Measurements from ENCODE around the gene SRGAP1. TPM values are rescaled to one million over a fixed set of nuclear protein-coding genes. Genes with fewer than 3 reads are reported as not detected.

The SRGAP1 gene
- 0.10 and 0.12 TPM in 2 replicates for total RNA-seq (2014; rRNA removed; shearing (Covaris generic))

DNA sequence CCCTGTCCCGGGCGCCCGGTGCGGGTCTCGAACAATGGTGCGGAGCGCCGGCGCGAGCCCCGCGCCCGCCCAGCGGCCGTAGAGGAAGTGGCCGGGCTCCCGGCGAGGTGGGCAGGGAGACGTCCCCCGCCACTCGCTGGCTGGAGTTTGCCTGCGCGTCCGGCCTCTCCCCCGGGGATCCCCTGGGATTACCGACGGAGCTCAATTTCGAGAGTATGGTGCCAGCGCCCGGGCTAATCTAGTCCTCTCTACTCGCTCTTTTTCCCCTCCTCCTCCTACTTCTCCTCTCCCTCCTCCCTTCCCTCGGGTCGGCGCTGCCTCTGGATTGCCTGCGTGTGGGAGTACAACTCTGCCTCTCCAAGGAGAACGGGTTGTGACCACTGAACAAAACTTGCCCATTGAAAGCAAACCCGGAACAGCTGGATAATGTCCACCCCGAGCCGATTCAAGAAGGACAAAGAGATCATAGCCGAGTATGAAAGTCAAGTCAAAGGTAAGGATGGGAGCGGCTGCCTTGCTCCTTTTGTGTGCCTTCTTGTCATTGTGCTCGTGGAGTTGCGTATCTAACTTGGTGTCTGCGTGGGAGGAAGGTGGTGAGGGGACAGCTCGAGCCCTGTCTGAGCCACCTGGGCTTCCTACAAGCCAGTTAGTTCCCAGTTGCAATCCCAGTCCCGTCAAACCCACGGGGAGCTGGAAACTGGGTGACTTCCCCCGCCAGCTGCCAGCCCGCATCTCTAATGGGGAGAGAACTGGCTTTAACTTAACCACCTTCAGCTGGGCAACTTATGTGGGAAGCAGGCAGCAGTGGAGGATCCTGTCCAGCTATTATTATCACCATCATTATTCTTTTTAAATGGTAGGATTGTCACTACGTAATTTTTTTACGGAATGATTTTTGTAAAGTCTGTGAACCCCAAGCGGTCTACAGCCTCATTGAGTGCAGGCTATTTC lies at the start of gene SRGAP1:
Gene SRGAP1, plus strand, starts transcription at position 310 of the 951 bp plus-strand sequence. Its CDS starts 117 bp downstream, at position 427.
- in situ Hi-C loops (cut with HindIII; ENCODE audit: low sequenced_read_pairs), result no loop called here
- DNase-seq (ENCODE audit: low spot score), result peak; percentile 60

DNA sequence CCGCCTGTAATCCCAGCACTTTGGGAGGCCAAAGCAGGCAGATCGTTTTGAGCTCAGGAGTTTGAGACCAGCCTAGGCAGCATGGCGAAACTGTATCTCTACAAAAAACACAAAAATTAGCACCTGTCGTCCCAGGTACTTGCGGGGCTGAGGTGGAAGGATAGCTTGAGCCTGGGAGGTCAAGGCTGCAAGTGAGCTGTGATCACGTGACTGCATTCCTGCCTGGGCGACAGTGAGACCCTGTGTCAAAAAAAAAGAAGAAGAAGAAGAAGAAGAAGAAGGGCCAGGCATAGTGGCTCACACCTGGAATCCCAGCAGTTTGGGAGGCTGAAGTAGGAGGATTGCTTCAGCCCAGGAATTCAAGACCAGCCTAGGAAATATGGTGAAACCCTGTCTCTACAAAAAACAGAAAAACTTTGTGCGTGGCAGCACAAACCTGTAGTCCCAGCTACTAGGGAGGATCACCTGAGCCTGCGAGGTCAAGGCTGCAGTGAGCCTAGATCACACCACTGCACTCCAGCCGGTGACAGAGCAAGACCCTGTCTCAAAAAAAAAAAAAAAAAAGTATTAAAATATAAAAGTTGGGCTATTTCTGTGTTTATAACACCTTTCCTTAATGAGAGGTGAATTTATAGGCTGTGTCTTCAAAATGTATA lies 49.3 kb upstream of the SRGAP1 start:
- DNase-seq (ENCODE audit: low spot score), result no peak
- in situ Hi-C loops (cut with HindIII; ENCODE audit: low sequenced_read_pairs), result no loop called here

DNA sequence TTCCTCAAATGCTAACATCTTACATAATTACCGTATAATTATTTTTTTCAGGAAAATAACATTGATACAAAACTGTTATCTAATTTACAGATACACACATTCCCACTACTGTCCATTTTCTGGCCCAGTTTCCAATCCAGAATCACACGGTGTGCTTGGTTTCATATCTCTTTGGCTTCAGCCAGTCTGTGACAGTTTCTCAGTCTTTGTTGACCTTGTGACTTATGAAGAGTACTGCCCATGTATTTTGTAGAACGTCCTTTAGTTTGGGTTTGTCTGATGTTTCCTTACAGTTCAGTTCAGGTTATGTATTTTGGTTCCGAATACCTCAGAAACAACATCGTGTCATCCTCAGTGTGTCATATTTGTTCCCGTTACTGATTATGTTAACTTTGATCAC lies 48.6 kb upstream of the SRGAP1 start:
- DNase-seq (ENCODE audit: low spot score), result no peak
- in situ Hi-C loops (cut with HindIII; ENCODE audit: low sequenced_read_pairs), result no loop called here

DNA sequence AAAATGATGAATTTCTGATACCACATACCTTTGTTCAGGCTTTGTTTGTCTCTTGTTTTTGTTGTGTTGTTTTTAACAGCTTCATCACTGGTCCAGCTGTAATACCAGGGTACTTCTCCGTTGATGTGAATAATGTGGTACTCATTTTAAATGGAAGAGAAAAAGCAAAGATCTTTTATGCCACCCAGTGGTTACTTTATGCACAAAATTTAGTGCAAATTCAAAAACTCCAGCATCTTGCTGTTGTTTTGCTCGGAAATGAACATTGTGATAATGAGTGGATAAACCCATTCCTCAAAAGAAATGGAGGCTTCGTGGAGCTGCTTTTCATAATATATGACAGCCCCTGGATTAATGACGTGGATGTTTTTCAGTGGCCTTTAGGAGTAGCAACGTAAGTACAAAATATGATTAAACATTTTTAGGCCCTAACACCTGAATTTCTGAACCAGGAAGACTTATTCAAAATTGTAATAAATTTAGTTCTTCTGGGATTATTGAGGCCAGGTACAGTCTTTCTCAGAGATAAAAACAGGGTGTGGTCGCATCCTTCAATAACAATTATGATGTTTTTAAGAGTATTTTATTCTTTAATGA lies 42.4 kb upstream of the SRGAP1 start:
- in situ Hi-C loops (cut with HindIII; ENCODE audit: low sequenced_read_pairs), result loop anchor here (25.0 kb wide), 1 partner anchor 460 kb away; no protein-coding TSS in a partner anchor

DNA sequence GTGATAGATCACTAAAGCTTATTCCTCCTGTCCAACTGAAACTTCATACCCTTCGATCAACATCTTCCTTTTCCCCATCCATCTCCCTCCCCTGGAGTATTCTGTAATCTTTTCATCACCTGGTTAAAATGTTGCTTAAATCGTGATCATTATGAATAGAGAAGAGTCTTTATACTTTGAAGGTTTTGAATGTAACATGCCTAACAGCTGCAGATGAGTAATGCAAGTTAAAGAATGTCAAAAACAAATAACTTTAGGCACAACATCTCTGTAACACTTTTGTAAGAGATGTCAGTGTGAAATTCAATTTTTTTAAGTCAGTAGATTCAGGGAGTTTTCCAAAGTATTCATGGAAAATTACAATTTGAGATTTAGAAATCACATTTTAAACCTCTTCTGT lies 39.8 kb upstream of the SRGAP1 start:
- no peak for DNase-seq (ENCODE audit: low spot score)
- in situ Hi-C loops (cut with HindIII; ENCODE audit: low sequenced_read_pairs), result loop anchor here (25.0 kb wide), 1 partner anchor 458 kb away; no protein-coding TSS in a partner anchor

More for the DNA sequence above, 42.4 kb upstream of the SRGAP1 start:
- DNase-seq (ENCODE audit: low spot score), result peak; percentile 49

DNA sequence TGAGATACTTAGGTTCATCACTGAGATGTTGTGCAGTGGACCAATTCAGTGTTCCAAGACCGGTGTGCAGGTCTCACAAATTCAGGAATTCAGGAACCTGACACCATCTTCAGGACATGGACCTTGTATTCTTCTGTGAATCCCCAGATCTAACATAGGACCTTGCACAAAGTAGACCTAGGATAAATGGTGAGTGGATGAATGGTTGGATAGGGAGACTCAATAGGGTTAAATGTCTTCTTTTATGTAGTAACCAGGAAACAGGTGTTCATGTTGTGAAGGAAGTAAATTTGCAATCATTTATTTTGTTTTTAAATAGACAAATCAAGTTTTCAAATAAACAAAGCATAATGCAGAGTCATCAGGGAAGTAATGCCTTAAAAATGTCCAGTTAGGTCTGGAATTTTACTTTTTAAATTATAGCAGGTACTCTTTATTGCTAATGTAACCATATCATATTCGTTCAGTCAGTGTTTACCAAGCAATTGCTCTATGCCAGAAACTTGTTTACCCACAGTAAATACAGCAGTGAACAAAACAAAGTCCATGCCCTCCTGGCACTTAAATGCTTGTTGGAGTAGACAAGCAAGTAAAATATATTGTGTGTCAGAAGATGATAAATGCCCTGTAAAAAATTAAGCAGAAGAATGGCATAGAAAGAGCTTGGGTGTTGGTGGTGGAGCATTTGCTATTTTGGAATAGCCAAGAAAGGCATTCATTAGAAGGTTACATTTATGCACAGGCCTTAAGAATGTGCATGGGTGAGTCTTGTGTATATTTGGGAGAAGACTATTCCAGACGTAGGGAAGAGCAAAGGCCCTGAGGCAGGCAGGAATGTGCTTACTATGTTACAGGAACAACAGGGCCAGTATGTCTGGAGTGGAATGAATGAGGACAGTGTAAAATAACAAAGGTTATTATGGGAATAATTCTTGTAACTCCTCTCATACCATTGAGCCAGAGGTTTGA lies 38.5 kb upstream of the SRGAP1 start:
- no peak for DNase-seq (ENCODE audit: low spot score)

DNA sequence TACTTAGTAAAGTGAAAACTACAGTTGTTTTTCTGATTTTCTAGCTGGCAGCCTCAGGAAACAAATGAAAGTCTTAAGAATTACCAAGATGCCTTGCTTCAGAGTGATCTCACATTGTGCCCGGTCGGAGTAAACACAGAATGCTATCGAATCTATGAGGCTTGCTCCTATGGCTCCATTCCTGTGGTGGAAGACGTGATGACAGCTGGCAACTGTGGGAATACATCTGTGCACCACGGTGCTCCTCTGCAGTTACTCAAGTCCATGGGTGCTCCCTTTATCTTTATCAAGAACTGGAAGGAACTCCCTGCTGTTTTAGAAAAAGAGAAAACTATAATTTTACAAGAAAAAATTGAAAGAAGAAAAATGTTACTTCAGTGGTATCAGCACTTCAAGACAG lies 35.9 kb upstream of the SRGAP1 start:
- DNase-seq (ENCODE audit: low spot score), result no peak
- in situ Hi-C loops (cut with HindIII; ENCODE audit: low sequenced_read_pairs), result loop anchor here (25.0 kb wide), 1 partner anchor 454 kb away; no protein-coding TSS in a partner anchor

More for the DNA sequence above, 38.5 kb upstream of the SRGAP1 start:
- in situ Hi-C loops (cut with HindIII; ENCODE audit: low sequenced_read_pairs), result loop anchor here (25.0 kb wide), 1 partner anchor 456 kb away; no protein-coding TSS in a partner anchor

DNA sequence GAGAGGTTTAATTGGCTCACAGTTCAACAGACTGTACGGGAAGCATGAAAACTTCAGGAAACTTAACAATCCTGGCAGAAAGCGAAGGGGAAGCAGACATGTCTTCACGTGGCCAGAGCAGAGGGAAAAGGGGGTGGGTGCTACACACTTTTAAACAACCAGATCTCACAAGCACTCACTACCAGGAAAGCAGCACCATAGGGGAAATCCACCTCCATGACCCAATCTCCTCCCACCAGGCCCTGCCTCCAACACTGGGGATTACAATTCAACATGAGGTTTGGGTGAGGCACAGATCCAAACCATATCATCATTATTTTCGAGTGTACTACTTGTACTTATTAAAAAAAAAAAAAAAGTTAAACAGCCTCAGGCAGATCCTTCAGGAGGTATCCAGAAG lies 34.9 kb upstream of the SRGAP1 start:
- DNase-seq (ENCODE audit: low spot score), result no peak
- in situ Hi-C loops (cut with HindIII; ENCODE audit: low sequenced_read_pairs), result loop anchor here (25.0 kb wide), 1 partner anchor 453 kb away; no protein-coding TSS in a partner anchor

DNA sequence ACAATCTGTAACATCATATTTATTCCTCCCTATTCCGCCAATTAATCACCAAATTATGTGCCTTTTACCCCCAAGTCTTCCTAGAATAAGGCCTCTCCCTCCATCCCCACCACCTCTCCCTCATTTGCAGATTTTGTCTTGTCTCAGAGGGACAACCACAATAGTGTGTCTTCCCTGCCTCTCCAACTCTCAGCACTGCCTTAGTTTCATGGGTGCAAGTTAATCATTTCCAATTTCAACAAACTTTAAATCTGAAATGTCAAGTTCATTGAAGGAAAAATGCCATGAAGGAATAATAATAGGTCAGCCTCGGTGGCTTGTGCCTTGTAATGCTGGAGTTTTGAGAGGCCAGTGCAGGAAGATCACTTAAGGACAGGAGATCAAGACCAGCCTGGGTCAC lies 33.2 kb upstream of the SRGAP1 start:
- no peak for DNase-seq (ENCODE audit: low spot score)
- in situ Hi-C loops (cut with HindIII; ENCODE audit: low sequenced_read_pairs), result loop anchor here (25.0 kb wide), 1 partner anchor 451 kb away; no protein-coding TSS in a partner anchor

DNA sequence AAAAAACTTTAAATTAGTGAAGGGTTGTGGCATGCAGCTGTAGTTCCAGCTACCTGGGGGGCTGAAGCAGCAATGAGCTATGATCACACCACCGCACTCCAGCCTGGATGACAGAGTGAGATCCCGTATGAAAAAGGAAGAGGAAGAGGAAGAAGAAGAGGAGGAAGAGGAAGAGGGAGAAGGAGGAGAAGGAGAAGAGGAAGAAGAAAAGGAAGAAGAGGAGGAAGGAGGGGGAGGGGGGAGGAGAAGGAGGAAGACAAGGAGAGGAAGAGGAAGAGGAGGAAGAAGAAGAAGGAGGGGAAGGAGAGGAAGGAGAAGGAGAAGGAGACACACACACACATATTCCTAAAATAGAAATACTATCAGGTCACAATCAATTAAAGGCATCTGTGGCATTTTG lies 32.7 kb upstream of the SRGAP1 start:
- DNase-seq (ENCODE audit: low spot score), result no peak
- in situ Hi-C loops (cut with HindIII; ENCODE audit: low sequenced_read_pairs), result loop anchor here (25.0 kb wide), 1 partner anchor 451 kb away; no protein-coding TSS in a partner anchor

DNA sequence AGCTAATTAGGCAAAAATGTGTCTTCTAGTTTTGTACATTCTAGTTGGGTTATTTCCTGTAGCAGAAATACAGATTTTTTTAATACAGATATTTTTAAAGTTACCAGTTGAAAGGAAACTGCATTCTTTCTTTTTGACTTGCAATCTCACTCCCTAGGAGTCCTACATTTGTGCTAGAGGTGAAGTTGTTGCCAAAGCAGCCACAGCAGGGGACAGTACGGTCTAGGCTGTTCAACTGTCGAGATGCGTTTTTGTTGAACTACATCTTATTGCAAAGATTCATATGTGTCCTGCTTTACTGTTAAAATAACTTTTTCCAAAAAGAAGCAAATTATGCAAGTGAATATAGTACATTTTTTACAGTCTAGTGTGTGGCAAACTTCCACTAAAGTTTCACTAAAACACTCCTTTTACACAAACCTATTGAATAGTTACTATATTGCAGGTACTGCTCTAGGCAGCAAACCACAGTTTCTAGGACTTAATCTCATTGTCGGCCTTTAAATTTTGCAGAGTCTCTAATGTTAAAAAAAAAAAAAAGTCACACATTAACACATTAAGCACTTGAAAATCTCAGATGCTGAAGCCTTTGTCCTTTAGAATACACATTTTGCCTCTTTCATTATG lies 30.2 kb upstream of the SRGAP1 start:
- in situ Hi-C loops (cut with HindIII; ENCODE audit: low sequenced_read_pairs), result loop anchor here (25.0 kb wide), 1 partner anchor 448 kb away; no protein-coding TSS in a partner anchor
- DNase-seq (ENCODE audit: low spot score), result no peak

DNA sequence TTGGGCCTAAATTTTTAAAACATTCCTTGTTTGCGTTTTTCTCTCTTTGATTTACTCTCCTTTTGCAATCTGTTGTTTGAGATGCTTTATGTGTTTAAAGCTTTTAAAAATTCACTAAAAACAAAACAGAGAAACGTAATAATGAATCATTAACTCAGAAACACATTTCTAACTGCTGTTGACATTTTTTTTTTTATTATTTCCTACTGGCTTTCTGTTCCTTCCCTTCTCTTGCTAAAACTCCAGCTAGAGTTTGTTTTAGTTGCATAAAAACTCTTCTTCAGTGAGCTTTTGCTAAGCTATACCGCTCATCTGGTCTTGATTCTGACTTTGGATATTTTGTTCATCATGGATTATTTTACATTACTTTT lies 29.0 kb upstream of the SRGAP1 start:
- in situ Hi-C loops (cut with HindIII; ENCODE audit: low sequenced_read_pairs), result loop anchor here (25.0 kb wide), 1 partner anchor 447 kb away; no protein-coding TSS in a partner anchor

DNA sequence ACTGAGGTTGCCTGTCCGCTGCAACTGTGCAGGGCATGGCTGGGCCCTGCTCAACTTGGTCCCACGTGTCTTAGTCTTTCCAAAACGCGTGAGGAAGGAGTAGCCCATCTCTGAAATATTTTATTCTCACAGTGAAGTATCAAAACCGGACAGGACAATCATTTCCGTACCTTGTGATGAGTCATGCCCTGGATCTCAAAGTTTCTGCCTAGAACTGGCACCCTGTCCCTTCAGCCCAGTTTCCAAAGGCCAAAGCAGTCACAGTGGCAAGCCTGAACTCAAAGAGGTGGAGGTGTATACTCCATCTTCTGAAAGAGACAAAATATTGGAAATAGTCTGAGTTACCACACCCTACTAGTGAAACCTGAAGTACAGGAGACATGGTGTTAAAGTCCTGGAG lies 28.5 kb upstream of the SRGAP1 start:
- in situ Hi-C loops (cut with HindIII; ENCODE audit: low sequenced_read_pairs), result loop anchor here (25.0 kb wide), 1 partner anchor 446 kb away; no protein-coding TSS in a partner anchor
- no peak for DNase-seq (ENCODE audit: low spot score)

More for the DNA sequence above, 29.0 kb upstream of the SRGAP1 start:
- DNase-seq (ENCODE audit: low spot score), result no peak

DNA sequence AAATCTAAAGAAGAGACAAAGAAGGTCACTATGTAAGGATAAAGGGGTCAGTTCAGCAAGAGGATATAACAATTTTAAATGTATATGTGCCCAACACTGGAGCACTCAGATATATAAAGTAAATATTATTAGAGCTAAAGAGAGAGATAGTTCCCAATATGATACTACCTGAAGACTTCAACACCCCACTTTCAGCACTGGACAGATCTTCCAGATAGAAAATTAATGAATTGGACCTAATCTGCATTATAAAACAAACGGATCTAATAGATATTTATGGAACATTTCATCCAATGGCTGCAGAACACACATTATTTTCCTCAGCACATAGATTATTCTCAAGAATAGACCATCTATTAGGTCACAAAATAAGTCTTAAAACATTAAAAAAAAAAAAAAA lies 24.1 kb upstream of the SRGAP1 start:
- in situ Hi-C loops (cut with HindIII; ENCODE audit: low sequenced_read_pairs), result loop anchor here (25.0 kb wide), 1 partner anchor 442 kb away; no protein-coding TSS in a partner anchor
- DNase-seq (ENCODE audit: low spot score), result no peak

DNA sequence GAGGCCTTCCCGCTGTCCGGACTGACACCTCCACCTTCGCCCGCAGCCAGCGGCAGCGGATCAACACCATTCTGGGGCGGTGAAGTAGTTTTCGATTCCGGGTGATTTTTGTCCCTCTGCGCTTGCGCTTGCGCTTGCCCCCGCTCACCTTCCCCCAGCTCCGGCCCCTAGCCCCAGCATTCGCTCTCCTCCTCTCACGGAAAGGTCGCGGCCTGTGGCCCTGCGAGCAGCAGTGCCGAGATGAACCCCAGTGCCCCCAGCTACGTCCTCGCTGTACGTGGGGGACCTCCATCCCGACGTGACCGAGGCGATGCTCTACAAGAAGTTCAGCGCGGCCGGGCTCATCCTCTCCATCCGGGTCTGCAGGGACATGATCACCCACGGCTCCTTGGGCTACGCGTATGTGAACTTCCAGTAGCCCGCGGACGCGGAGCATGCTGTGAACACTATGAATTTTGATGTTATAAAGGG lies 22.7 kb upstream of the SRGAP1 start:
- peak; percentile 55 for DNase-seq (ENCODE audit: low spot score)
- in situ Hi-C loops (cut with HindIII; ENCODE audit: low sequenced_read_pairs), result loop anchor here (25.0 kb wide), 1 partner anchor 440 kb away; no protein-coding TSS in a partner anchor

DNA sequence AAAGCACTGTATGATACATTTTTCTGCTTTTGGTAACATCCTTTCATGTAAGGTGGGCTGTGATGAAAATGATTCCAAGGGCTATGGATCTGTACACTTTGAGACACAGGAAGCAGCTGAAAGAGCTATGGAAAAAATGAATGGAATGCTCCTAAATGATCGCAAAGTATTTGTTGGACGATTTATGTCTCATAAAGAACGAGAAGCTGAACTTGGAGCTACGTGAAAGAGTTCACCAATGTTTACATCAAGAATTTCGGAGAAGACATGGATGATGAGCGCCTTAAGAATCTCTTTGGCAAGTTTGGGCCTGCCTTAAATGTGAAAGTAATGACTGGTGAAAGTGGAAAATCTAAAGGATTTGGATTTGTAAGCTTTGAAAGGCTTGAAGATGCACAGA lies 22.1 kb upstream of the SRGAP1 start:
- in situ Hi-C loops (cut with HindIII; ENCODE audit: low sequenced_read_pairs), result loop anchor here (25.0 kb wide), 1 partner anchor 440 kb away; no protein-coding TSS in a partner anchor

DNA sequence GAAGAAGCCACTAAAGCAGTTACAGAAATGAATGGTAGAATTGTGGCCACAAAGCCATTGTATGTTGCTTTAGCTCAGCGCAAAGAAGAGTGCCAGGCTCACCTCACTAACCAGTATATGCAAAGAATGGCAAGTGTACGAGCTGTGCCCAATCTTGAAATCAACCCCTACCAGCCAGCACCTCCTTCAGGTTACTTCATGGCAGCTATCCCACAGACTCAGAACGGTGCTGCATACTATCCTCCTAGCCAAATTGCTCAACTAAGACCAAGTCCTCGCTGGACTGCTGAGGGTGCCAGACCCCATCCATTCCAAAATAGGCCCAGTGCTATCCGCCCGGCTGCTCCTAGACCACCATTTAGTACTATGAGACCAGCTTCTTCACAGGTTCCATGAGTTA lies 21.5 kb upstream of the SRGAP1 start:
- in situ Hi-C loops (cut with HindIII; ENCODE audit: low sequenced_read_pairs), result loop anchor here (25.0 kb wide), 1 partner anchor 439 kb away; no protein-coding TSS in a partner anchor
- no peak for DNase-seq (ENCODE audit: low spot score)

More for the DNA sequence above, 22.1 kb upstream of the SRGAP1 start:
- no peak for DNase-seq (ENCODE audit: low spot score)
